ENCODE measurements around the gene CYTH1.

GRCh38 chr17:78706271-78706915, 75.7 kb downstream of the CYTH1 start:
- TF ChIP-seq, protein P1, sequence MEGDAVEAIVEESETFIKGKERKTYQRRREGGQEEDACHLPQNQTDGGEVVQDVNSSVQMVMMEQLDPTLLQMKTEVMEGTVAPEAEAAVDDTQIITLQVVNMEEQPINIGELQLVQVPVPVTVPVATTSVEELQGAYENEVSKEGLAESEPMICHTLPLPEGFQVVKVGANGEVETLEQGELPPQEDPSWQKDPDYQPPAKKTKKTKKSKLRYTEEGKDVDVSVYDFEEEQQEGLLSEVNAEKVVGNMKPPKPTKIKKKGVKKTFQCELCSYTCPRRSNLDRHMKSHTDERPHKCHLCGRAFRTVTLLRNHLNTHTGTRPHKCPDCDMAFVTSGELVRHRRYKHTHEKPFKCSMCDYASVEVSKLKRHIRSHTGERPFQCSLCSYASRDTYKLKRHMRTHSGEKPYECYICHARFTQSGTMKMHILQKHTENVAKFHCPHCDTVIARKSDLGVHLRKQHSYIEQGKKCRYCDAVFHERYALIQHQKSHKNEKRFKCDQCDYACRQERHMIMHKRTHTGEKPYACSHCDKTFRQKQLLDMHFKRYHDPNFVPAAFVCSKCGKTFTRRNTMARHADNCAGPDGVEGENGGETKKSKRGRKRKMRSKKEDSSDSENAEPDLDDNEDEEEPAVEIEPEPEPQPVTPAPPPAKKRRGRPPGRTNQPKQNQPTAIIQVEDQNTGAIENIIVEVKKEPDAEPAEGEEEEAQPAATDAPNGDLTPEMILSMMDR (tag by site-specific recombination; IDR thresholded peaks at IDR 0.05) = no peak
- TF ChIP-seq, protein P2, sequence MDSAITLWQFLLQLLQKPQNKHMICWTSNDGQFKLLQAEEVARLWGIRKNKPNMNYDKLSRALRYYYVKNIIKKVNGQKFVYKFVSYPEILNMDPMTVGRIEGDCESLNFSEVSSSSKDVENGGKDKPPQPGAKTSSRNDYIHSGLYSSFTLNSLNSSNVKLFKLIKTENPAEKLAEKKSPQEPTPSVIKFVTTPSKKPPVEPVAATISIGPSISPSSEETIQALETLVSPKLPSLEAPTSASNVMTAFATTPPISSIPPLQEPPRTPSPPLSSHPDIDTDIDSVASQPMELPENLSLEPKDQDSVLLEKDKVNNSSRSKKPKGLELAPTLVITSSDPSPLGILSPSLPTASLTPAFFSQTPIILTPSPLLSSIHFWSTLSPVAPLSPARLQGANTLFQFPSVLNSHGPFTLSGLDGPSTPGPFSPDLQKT (IDR thresholded peaks at IDR 0.05; ENCODE audit: borderline replicate concordance, low read depth, low read length) = no peak
- no peak for TF ChIP-seq WT1 (tag by site-specific recombination; IDR thresholded peaks at IDR 0.05)
- no peak for TF ChIP-seq SALL2 (tag by site-specific recombination; IDR thresholded peaks at IDR 0.05; ENCODE audit: borderline replicate concordance)
- no peak for TF ChIP-seq ZXDB (tag by site-specific recombination; IDR thresholded peaks at IDR 0.05)
- no peak for TF ChIP-seq ZSCAN23 (tag by site-specific recombination; IDR thresholded peaks at IDR 0.05)
- TF ChIP-seq, protein P3, sequence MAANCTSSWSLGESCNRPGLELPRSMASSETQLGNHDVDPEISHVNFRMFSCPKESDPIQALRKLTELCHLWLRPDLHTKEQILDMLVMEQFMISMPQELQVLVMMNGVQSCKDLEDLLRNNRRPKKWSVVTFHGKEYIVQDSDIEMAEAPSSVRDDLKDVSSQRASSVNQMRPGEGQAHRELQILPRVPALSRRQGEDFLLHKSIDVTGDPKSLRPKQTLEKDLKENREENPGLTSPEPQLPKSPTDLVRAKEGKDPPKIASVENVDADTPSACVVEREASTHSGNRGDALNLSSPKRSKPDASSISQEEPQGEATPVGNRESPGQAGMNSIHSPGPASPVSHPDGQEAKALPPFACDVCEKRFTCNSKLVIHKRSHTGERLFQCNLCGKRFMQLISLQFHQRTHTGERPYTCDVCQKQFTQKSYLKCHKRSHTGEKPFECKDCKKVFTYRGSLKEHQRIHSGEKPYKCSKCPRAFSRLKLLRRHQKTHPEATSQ (tag by site-specific recombination; IDR thresholded peaks at IDR 0.05) = no peak
- no peak for TF ChIP-seq ZEB2 (tag by site-specific recombination; IDR thresholded peaks at IDR 0.05)
- no peak for TF ChIP-seq ZNF843 (tag by site-specific recombination; IDR thresholded peaks at IDR 0.05)
- no peak for TF ChIP-seq EGR2 (tag by site-specific recombination; IDR thresholded peaks at IDR 0.05; ENCODE audit: low read depth)
- TF ChIP-seq ZNF121 (tag by site-specific recombination; IDR thresholded peaks at IDR 0.05) = no peak
- TF ChIP-seq ZNF138 (tag by site-specific recombination; IDR thresholded peaks at IDR 0.05; ENCODE audit: borderline replicate concordance) = no peak
- TF ChIP-seq SETDB1 (IDR thresholded peaks at IDR 0.05; ENCODE audit: insufficient read length, low read length) = no peak

Data from HEK293 (cell line).